Measurements from ENCODE around the gene RNF157. TPM values are rescaled to one million over a fixed set of nuclear protein-coding genes. Genes with fewer than 3 reads are reported as not detected.
"Not testable (repeated sequence)": the region's sequence is repeated elsewhere in the genome, so short reads cannot be mapped to it uniquely, and the experiment has no call there.

The RNF157 gene
- total RNA-seq, 4 donors from 2014 or later: 8.4 to 23.5 (median 17.4) TPM

DNA sequence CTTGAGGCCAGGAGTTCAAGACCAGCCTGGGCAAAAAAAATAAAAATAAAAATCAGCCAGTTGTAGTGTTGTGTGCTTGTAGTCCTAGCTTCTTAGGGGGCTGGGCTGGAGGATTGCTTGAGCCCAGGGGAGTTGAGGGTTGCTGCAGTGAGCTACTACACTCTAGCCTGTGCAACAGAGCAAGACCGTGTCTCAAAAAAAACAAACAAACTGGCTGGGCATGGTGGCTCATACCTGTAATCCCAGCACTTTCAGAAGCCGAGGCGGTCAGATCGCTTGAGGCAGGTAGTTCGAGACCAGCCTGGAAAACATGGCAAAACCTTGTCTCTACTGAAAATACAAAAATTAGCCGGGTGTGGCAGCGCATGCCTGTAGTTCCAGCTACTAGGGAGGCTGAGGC is 19.9 kb upstream of the RNF157 start:
- TF ChIP-seq CTCF (IDR thresholded peaks at IDR 0.05): no peak
- DNase-seq (ENCODE audit: low spot score) (no peak), ATAC-seq (ENCODE audit: low FRiP score) (no peak)

GRCh38 chr17:76256430-76257050 is 16.2 kb upstream of the RNF157 start:
- ATAC-seq (ENCODE audit: low FRiP score); DNase-seq (ENCODE audit: low spot score): not testable (repeated sequence)

- ATAC-seq (ENCODE audit: low FRiP score) (no peak), DNase-seq (ENCODE audit: low spot score) (no peak)
- TF ChIP-seq CTCF (IDR thresholded peaks at IDR 0.05): no peak
Measured at GRCh38 chr17:76255801-76256429, 15.6 kb upstream of the RNF157 start.

DNA sequence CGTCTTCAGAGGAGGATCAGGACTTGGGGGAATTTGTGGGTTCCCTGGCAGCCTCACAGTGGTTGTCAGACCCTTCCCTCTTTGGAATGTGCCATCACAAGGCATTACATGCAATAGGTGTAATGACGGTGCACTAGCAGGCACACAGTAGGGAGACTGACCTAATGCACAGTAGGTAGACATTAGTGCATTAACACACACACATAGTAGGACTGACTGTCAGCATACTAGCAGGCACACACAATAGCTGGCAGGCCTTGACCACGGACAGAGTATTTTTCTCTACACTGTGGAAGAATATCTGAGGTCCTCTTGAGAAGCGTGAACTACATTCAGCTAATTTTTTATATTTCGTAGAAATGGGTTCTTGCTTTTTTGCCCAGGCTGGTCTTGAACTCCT is 14.0 kb upstream of the RNF157 start:
- DNase-seq (ENCODE audit: low spot score) (peak; percentile 10), ATAC-seq (ENCODE audit: low FRiP score) (no peak)
- TF ChIP-seq CTCF (IDR thresholded peaks at IDR 0.05): no peak

- DNase-seq (ENCODE audit: low spot score): no peak
- ATAC-seq (ENCODE audit: low FRiP score): no peak
- no peak for TF ChIP-seq CTCF (IDR thresholded peaks at IDR 0.05)
Measured at GRCh38 chr17:76253841-76254240, 13.5 kb upstream of the RNF157 start.

DNA sequence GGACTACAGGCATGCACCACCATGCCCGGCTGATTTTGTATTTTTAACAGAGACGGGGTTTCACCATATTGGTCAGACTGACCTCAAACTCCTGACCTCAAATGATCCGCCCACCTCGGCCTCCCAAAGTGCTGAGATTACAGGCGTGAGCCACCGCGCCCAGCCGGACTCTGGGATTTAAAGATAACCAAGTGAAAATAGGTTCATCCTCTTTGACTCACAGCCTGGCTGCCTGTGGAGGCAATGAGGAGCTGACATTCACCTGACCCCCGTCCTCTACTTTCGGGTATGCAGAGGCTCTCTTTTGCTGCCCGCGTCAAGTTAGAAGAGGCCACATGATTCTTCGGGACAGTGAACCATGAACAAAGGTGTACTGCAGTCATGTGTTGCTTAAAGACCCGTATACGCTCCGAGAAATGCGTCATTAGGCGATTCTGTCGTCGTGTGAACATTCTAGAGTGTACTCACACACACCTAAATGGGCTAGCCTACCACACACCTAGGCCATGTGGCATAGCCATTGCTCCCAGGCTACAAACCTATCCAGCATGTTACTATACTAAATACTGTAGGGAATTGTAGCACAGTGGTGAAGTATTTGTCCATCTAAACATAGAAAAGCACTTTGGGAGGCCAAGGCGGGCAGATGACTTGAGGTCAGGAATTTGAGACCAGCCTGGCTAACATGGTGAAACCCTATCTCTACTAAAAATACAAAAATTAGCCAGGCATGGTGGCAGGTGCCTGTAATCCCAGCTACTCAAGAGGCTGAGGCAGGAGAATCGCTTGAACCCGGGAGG is 12.9 kb upstream of the RNF157 start:
- not testable (repeated sequence) for ATAC-seq (ENCODE audit: low FRiP score)

DNA sequence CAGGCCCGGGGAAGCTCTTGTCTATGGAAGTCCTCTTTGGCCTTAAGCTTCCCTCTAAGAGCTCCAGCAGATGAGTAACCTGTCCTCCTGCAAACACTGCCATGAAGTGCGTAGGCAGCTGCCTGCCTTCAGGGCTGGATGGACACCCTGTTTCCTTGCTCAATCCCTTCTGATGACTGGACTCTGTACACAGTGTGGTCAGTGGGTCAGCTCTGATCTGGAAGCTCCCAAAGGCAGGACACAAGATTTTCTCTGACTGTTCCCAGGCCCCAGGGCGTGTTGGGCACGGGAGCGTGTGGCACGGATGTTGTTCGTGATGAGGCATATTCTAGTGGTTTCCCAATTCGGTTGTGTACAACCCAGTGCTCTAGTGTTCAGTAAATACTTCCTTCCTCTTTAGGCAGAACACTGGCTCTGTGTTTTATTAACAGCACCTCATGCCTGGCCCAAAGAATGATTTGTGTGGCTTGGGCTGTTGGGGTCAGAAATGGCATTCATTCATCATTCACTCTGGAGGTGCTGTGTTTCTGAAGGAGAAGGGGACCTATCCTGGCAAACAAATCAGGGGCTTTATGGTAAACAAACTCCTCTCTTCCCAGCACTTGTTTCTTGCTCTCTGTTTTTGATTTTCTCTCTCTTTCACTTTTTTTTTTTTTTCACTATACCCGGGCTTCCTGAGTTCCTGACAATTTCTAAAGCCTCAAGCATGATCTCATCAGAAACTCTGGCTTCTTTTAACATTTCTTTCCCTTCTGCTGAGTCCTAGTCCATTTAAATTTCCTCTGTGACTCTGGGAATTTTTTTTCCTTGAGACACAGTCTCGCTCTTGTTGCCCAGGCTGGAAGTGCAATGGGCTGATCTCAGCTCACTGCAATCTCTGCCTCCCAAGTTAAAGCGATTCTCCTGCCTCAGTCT is 12.0 kb upstream of the RNF157 start:
- DNase-seq (ENCODE audit: low spot score) (peak; percentile 29), ATAC-seq (ENCODE audit: low FRiP score) (peak; percentile 80)
- TF ChIP-seq CTCF (IDR thresholded peaks at IDR 0.05): no peak

More for the DNA sequence above, 12.9 kb upstream of the RNF157 start:
- peak; percentile 21 for DNase-seq (ENCODE audit: low spot score)

All from omental fat pad (tissue), 4 donors.